GM21381 (cell line): Measurements from ENCODE around the gene SLC2A10.

Source experiments
- ATAC-seq: cut with Tn5 transposase; IDR thresholded peaks from one replicate; pipeline ENCODE4 v1.9.1; 2021; ENCODE audit warnings: mild to moderate bottlenecking, moderate library complexity; ENCODE audit not compliant: unreplicated experiment

The SLC2A10 gene

DNA sequence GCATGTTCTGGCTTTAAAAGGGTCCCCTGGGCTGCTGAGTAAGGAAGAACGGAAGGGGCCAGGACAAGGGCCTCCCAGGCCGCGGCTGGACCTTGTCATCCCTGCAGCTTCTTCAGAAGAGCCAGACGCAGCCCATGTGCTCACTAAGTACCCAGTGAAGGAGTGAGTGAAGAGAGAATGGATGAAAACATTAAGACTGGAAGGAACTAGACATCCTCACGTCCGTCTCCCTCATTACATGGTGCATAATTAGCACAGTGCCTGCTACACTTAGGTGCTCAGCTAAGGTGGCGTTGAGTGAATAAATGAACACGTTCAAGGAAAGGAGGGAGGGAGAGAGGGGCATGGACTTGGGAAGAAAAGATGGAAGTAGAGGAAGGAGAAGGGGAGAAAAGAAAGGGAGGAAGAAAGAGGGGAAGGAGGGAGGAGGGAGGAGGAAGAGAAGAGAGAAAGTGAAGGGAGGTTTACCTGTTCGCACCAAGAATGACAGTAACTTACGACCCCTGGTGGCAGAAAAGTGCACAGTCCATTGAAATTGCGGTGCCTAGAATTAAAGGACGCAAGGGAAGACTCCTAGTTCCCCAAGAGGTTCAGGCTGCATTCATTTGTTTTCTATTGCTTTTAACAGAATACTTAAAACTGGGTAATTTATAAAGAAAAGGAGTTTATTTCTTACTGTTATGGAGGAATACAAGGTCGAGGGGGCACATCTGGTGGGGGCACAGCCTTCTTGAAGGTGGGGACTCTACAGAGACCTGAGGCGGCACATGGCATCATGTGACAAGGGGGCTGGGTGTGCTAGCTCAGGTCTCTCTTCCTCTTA is 28.2 kb upstream of the SLC2A10 start:
- ATAC-seq = no peak

DNA sequence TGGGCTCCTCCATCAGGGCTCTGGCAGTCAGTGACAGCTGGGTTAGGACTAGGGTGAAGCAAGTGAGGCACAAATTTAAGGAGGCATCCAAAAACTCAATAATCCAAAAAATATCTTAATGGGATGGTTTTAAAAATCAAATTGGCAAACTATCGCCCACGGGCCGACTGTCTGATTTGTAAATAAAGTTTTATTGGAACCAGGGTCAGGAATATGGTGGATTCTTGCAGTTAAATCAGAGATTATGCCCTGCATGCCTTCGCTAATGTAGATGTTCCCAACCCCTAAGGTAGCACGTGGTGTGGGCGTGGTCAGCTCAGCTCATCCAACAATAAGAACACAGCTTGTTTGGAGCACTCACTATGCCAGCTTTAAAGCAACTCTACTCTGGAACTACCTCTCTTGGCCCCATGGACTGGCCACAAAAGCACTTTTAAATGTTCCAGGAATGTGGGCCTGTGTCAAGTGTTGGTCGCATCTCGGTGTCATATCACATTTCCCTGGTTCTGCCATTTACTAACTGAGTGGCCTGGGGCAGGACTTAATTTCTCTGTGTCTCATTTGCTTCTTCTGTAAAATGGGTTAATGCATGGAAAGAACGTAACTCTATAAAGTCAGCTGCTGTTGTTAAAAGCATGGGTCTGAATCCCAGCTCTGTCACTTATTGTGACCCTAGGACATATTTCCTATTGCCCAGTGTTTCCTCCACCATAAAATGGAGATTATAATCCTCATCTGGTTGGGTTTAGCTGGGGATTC is 27.2 kb upstream of the SLC2A10 start:
- ATAC-seq = no peak

DNA sequence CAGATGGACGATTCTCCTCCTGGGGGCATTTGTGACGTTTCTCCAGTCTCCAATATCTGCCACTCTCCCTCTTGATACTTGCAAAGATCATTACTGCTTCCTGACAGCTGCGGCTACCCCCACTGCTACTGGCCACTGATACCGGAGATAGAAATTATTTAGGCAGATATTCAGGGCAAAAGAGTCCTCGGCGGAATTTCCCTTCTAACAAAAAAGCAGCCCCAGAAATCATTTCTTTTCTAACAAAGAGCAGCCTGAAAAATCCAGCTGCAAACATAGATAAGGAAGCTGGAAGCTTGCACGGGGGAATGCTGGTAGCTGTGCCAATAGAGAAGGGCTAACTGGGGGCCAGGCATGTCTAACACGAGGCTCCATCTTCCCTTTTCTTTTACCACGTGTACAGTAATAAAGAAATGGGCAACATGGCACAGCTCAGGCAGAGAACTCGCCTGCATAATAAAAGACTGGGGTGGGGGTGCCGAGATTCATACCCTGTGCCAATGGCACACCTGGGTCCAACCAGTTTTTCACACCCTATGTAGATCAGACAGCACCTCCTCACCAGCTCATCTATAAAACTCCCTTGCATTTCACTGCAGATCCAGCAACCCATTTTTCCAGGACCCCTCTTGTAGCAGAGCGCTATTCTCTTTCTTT is 26.3 kb upstream of the SLC2A10 start:
- no peak for ATAC-seq

DNA sequence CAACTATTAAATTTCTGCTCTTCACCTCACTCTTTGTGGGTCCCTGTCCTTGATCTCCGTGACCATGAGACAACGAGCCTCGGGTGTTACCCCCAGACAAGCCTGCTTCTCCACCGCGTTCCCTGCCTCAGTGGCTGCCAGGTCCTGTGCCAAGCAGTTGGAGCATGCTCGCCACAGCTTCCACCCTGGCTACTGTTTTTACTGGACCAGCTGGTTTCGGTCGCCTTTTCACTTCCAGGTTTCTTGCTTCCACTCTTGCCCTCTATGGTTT is 25.8 kb upstream of the SLC2A10 start:
- ATAC-seq = no peak

DNA sequence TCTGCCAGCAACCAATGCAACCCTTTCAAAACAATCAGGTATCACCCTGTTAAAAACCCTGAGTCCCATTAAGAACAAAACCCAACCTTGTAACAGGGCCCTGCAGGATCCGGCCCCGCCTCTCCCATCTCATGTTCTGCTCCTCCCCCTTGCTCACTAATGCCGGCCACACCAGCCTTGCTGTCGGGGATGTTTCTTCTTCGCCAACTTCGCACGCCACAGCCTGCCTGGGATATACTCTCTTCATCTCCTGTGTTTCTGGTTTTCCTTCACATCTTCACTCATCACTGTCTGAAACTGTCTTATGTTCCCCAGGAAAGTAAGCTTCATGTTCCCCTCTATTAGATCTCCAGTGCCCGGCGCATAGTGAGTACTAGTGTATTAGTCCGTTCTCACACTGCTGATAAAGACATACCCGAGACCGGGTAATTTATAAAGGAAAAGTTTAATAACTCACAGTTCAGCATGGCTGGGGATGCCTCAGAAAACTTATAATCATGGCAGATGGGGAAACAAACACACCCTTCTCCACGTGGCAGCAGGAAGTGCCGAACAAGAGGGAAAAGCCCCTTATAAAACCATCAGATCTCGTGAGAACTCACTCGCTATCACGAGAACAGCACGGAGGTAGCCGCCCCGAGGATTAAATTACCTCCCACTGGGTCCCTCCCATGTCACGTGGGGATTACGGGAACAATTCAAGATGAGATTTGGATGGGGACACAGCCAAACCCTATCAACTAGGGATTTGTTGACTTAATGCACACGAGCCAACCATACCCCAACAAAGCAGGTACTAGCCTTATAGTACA is 25.3 kb upstream of the SLC2A10 start:
- no peak for ATAC-seq

DNA sequence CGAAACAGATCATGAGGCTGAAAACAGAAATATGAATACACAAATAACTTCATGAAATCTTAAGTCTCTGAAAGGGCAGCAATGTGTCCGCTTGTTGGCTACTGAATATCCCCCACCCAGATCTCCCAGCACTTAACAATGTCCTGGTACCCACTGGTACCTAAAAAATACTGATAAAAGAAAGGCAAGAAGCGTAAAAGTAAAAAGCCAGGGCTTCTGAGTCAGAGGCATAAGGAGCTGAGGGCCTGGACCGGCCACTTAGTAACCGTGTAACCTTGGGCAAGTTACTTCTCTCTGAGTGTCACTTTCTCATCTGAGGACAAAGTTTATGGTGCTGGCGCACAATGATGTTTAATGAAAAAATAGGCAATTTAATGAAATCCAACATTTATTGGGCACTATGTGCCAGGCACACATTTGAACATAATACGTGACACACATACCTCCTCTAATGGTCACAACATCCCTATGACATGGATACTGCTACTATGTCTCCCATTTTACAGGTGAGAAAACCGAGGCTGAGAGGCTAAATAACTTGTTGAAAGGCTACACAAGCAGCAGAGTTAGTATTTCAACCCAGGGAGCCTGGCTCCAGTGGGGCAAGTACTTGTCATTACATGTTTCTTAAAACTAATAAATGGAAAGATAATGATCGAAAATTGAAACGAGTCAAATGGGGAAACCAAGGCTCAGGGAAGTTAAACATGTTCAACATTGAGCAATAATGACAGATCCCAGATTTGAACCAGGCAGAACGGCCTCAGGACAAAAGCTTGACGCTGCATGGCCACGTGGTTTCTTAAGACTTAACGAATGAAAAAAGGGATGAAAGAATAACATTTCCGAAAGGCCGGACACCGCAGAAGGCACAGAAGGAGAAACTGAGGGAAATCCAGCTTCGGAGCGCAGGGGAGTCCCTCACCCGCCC is 21.0 kb upstream of the SLC2A10 start:
- no peak for ATAC-seq

DNA sequence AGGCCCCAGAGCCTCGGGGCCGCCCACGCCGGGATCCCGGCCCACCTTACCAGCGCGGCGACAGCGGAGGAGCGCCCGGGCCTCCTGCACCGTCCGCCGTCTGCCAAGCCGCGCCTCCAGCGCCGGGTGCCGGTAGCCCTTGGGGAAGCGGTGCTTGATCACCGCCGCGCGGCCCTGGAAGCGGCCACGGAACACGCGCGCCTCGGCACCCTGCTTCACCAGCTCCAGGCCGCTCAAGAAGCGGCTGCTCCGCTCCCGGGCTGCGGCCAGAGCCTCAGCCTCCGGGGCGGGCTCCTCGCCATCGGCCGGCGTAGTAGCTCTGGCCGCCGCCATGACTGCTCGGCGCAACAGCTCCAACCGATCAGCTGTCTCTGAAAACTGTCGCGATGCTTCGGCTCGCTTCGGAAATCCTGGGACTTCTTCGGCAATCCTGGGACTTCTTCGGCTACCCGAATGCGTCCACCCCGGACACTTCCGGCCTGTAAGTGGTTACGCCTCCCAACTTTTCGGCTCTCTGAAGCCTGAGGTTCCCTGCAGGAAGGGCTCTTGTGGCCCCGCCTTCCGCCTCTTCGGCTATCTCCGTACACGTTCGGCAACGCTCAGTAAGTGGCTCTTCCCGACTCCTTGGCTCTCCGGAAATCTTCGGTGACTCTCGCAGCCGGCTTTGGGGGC is 20.2 kb upstream of the SLC2A10 start, which contains the start of gene TP53RK:
Gene TP53RK (minus strand): TSS at position 363 of the 672 bp plus-strand sequence. CDS start 30 bp downstream, at position 333.
- ATAC-seq = peak; percentile 91

DNA sequence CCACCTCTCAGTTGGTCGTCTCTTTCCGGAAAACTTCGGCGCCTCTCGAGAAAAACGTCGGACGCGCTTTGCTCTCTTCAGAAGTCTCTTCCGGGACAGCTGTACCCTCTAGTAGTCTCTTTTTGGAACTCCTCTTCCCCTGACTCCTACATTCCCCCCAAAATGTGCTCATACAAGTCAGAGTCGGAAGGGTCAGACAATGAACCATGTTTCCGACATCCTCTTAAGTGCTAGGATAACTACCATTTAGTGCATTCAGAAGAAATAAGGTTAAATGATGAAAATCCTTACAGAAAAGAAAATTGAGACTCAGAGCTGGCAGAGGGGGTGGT is 19.7 kb upstream of the SLC2A10 start:
- no peak for ATAC-seq

DNA sequence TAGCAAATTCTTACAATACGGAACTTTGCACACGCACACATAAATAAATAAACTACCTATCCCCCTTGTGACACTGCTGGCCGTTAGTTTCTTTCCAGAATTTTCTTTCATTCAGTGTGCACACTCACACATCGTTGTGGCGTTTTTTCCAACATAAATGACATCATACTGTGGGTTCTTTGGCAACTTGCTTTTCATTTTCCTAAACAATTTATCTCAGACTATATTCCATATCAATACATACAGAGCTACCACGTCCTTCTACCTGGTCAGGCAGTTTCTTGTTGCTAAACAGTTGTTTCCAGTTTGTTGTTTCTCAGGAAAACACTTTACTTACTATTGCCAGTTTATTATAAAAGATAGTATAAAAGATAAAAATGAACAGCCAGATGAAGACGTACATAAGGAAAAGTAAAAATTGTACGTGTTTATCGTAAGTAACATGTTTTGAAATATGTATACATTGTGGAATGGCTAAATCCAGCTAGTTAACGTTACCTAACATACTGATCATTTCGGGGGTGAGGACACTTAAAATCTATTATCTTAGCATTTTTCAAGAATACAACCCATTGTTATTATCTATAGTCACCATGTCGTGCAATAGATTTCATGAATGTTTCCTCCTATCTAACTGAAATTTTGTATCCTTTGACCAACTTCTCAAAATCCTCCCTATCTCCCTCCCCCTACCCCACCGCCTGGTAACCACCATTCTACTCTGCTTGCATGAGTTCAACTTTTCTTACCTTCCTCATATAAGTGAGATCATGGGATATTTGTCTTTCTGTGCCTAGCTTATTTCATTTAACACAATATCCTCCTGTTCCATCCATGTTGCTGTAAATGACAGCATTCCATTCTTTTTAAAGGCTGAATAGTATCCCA is 19.0 kb upstream of the SLC2A10 start:
- no peak for ATAC-seq

DNA sequence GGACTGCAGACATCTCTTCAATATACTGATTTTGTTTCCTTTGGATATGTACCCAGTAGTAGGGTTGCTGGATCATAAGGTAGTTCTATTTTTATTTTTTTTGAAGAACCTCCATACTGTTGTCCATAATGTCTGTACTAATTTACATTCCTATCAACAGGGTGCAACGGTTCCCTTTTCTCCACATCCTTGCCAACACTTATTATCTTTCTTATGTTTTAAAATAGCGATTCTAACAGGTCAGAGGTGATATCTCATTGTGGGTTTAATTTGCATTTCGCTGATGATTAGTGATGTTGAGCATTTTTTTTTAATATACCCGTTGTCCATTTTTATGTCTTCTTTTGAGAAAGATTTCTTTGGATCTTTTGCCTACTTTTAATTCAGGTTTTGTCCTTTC is 18.3 kb upstream of the SLC2A10 start:
- no peak for ATAC-seq

DNA sequence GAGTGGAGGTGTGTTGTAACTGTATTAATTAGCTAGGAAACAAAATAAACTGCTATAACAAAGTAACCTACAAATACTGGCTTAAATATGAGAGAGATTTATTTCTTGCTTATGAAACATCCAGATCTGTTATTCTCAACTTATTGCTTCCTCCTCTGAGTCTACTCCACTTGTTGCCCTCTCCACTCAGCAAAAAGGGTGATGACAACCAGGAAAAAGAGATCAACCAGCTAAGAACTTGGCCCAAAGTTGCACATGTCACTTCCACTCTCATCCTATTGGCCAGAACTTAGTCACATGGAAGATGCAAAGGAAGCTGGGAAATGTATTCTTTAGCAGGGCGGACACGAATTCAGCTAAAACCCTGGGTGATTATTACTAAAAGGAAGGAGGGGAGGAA is 15.0 kb upstream of the SLC2A10 start:
- ATAC-seq = no peak

DNA sequence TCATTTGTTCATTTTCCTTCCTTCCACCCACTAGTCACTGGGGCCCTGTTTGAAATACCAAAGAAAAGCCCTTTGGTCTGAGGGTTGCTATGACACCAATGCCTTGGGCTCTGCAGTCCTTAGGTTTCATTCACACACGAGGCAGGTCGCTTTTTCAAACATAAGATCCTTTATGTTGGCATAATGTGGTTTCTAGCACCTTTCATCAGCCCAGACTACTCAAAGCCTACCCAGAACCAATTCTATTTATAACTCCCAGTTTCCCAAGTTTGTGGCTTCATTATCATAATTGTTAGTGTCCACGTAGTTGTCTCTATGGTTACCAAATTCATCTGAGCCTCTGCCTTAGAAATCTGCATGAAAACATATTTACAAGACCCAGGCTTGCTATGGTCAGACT is 13.6 kb upstream of the SLC2A10 start:
- ATAC-seq = no peak

DNA sequence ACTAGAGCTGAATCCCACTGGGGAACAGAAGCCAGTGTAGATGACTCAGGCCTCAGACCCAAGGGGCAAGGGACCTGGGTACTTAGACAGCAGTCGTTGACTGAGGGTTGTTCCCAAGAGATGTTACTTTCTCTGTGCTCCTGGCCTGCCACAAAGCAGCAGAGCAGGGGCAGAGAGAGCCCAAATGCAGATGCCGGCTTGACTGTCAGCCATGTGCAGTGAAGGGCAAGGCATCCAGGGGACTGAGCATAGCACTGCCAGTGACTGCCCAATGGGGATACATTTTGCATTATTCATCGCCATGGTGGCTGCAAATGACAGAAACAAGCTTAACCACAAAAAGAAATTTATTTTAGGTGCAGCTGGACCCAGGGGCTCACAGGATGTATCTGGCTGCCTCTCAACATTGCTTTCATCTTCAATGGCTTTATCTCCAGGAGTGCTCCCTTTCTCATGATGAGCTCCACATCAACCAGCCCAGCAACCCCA is 12.6 kb upstream of the SLC2A10 start:
- ATAC-seq = no peak

DNA sequence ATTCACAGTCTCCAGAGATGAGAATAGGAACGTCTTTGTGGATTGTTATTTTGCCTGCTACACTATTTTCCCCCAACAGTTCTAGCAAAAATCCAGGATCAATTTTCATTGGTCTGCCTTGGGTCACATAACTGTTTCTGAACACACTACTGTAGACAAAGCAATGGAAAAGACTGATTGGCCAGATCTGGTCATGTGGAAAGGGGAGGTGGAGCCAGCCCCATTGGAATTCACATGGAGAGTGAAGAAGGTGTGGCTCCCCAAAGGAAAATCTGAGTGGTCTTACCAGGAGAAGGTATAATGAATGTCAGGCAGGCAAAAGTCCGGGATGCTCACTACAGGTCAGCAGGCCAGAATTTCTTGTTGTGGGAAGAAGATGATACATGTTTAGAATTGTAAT is 10.7 kb upstream of the SLC2A10 start:
- ATAC-seq = no peak

DNA sequence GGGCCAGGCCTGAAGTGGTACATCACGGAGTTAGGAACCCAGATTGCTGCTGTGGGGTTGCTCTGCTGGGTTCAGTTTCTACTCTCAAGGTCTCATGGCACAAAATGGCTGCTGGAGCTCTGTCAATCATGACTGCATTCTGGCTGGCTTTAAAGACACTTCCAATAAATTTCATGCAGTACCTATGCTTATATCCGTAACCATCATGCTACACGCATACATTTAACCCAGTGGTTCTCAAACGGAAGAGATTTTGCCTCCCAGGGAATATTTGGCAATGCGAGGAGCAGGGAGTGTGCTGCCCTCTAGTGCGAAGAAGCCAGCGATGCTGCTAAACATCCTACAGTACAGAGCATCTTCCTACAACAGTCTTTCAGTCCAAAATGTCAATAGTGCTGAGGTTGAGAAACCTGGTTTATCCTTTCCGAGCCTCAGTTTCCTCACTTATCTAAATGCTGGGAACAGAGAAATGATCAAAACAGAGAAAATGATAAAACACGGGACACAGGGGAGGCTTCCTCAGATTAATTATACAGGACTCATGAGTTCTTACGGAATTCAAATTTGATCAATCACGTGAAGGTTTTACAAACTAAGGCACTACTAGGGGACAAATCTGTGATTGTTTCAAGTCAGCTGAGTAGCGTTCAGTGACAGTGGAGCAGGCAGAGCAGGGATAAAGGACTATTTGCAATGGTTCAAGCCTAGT is 9.6 kb upstream of the SLC2A10 start:
- no peak for ATAC-seq

DNA sequence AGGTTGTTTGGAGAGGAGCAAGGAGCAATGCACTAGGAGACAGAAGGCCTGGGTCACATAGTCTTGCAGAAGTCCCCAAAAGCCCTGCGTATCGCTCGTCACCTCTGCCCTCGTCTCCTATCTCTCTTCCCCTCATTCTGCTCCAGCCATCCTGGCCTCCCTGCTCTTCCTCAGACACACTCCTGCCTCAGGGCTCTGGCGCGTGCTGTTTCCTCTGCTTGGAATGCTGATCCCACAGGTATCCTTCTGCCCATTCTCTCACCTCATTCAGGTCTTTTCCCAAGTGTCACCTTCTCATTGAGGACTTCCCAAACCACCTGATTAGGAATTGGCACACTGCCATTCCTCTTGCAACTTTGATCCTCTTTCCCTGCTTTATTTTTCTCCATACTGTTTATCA is 9.0 kb upstream of the SLC2A10 start:
- ATAC-seq = no peak

DNA sequence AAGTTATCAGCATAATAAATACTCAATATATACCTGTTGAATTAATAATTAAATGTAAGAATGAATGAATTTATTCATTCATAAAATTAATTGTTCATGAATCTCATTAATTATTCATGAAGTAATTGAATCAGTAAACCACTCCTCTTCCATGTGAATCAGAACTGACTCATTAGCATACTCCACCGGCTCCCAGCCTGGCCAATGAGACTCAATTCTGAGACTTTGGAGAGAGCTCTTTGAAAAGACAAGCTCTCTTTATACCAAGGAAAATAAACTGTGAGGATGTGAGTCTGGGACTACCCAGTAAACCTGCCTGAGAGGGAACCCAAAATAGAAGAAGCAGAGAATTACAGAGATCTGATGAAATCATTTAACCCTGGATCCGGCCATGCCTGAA is 8.4 kb upstream of the SLC2A10 start:
- no peak for ATAC-seq

DNA sequence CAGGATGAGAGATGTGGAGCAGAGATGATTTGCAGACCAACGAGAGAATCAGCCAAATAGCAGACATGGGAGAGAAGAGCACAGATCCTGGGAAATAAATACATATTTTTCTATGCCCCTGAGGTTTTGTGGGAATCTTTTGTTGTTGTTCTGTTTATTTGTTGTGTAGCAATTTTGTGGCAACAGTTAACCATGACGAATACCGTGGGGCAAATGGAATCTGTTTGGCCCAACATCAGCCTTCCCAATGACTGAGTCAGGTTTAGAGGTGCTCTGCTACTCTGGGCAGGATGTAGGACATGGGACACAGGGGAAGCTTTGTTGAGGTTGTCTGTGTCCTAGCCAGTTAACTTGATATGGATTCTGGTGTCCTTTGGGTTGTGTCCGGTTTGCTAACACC is 7.9 kb upstream of the SLC2A10 start:
- ATAC-seq = no peak
